Measurements from ENCODE around the gene MEP1A. TPM values are rescaled to one million over a fixed set of nuclear protein-coding genes. Genes with fewer than 3 reads are reported as not detected.

MEP1A gene
- total RNA-seq, 1 donor from 2014 or later: not detected

GRCh38 chr6:46796848-46797580 is 3.8 kb downstream of the MEP1A start:
- DNase-seq: no peak
- TF ChIP-seq CTCF (IDR thresholded peaks at IDR 0.05; ENCODE audit: borderline replicate concordance): no peak
- H3K27ac ChIP-seq (replicated peaks): no peak overlapping the region
- H3K4me1 ChIP-seq: no peaks in the 10 kb centered on the region
- peaks cover 17% of the 10 kb centered on the region for H3K27me3 ChIP-seq (ENCODE audit: low read depth)
- no peak overlapping the region for H3K4me3 ChIP-seq
- H3K36me3 ChIP-seq: no peaks in the 10 kb centered on the region
- intact Hi-C loops (cut with micrococcal nuclease): no loop called here
- no peaks in the 10 kb centered on the region for H3K9me3 ChIP-seq (replicated peaks)

GRCh38 chr6:46799657-46800056 is 6.5 kb downstream of the MEP1A start:
- H3K9me3 ChIP-seq (replicated peaks): no peaks in the 10 kb centered on the region
- no peak for TF ChIP-seq CTCF (IDR thresholded peaks at IDR 0.05; ENCODE audit: borderline replicate concordance)
- H3K27me3 ChIP-seq (ENCODE audit: low read depth): peaks cover 17% of the 10 kb centered on the region
- no peaks in the 10 kb centered on the region for H3K36me3 ChIP-seq
- no peaks in the 10 kb centered on the region for H3K4me1 ChIP-seq
- no peak for DNase-seq
- H3K4me3 ChIP-seq: no peak overlapping the region
- intact Hi-C loops (cut with micrococcal nuclease): no loop called here
- H3K27ac ChIP-seq (replicated peaks): no peak overlapping the region

- no peak for DNase-seq
Measured at GRCh38 chr6:46808806-46809205, 15.6 kb downstream of the MEP1A start.

GRCh38 chr6:46815130-46815529 is 21.9 kb downstream of the MEP1A start:
- DNase-seq: no peak
- Histone ChIP-seq H3K4me3 (no peak overlapping the region), H3K27ac (replicated peaks) (no peak overlapping the region), H3K4me1 (no peaks in the 10 kb centered on the region), H3K27me3 (ENCODE audit: low read depth) (peaks cover 12% of the 10 kb centered on the region), H3K36me3 (no peaks in the 10 kb centered on the region), H3K9me3 (replicated peaks) (peaks cover 9% of the 10 kb centered on the region)
- intact Hi-C loops (cut with micrococcal nuclease): no loop called here
- no peak for TF ChIP-seq CTCF (IDR thresholded peaks at IDR 0.05; ENCODE audit: borderline replicate concordance)

More at GRCh38 chr6:46808806-46809205, 15.6 kb downstream of the MEP1A start:
- intact Hi-C loops (cut with micrococcal nuclease): no loop called here
- H3K36me3 ChIP-seq: no peaks in the 10 kb centered on the region
- H3K27me3 ChIP-seq (ENCODE audit: low read depth): peaks cover 13% of the 10 kb centered on the region
- no peak overlapping the region for H3K27ac ChIP-seq (replicated peaks)
- H3K9me3 ChIP-seq (replicated peaks): peaks cover 3% of the 10 kb centered on the region
- TF ChIP-seq CTCF (IDR thresholded peaks at IDR 0.05; ENCODE audit: borderline replicate concordance): no peak
- H3K4me3 ChIP-seq: no peak overlapping the region
- no peaks in the 10 kb centered on the region for H3K4me1 ChIP-seq

GRCh38 chr6:46816626-46817025 is 23.4 kb downstream of the MEP1A start:
- H3K36me3 ChIP-seq: no peaks in the 10 kb centered on the region
- no peak for DNase-seq
- H3K27ac ChIP-seq (replicated peaks): no peak overlapping the region
- peaks cover 12% of the 10 kb centered on the region for H3K27me3 ChIP-seq (ENCODE audit: low read depth)
- no peaks in the 10 kb centered on the region for H3K4me1 ChIP-seq
- intact Hi-C loops (cut with micrococcal nuclease): no loop called here
- peaks cover 6% of the 10 kb centered on the region for H3K9me3 ChIP-seq (replicated peaks)
- TF ChIP-seq CTCF (IDR thresholded peaks at IDR 0.05; ENCODE audit: borderline replicate concordance): no peak
- no peak overlapping the region for H3K4me3 ChIP-seq

All from left ventricle myocardium inferior (tissue), 1 donor.